GM04504 (cell line): ENCODE measurements around the gene SLC29A1.

Source experiments
- DNase-seq: peaks from one replicate; pipeline ENCODE4 v3.0.0-alpha.2; 2012; ENCODE audit warnings: low read depth

SLC29A1 gene

DNA sequence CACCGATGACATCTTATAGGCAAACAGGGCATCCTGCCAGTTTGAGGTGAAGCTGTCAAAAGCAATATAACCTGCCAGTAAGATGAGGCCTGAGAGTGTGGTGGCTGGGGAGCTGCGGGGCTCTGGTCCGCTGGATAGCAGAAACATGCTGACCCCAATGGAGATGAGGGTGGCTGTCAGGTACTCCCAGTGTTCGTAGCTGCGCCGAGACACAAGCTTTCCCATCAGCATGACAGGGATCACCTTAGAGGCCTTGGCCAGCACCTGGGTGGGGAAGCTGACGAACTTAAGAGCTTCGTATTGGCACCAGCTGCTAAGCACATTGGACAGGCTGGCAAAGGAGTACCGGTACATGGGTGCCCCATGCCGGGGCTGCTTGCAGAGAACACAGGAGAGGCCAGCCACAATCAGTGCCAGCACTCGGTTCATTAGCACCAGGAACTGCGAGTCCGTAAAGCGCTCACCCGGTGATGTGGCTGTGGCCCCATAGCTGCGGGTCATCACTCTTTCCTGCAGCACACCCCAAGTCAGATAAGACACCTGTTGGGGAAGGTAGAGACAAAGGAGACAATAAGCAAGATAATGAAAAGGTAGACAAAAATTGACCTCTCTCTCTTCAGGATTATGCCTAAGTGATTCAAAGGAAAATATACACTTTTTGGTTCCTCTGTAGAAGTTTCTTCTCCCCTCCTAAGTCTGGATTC lies 31.9 kb downstream of the SLC29A1 start:
- no peak for DNase-seq

DNA sequence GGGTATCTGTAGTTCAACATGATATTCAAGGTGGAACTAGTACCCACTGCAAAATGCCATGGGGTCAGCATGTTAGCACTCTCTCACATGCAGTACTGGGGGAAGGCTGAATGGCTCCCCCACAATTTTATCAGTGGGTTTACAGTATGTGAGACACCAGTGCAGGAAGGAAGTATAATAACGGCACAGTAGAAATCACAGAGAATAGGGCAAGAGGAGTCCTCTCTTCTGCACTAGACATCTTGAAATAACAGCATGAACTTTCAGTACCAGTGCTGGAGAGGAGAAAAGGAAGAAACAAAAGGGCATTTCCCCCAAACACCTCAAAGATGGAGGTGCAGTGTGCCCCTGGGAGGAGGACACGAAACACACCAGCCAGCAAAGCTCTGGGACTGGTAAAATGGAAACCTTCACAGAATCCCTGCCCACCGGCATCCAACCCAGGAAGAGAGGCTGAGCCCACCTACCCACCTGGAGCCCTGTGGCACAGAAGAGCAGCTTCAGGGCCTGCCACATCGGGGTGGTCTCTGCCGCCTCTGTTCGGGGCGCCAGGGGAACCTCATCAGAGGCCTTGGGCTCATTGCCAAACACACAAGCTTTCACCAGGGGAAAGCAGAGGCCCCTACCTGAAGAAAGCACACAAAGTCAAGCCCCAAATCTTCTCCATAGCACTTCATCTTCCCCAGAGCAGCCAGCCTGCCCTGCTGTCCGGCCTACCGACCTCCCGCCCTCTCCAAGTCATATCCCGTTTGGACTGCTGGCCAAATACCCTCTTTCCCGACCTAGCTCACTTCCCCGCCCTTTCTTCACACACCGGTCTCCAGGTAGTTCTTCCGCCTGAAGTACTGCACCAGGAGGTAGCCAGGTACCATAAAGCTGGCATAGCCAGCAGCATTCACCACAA lies 32.7 kb downstream of the SLC29A1 start:
- DNase-seq = no peak

DNA sequence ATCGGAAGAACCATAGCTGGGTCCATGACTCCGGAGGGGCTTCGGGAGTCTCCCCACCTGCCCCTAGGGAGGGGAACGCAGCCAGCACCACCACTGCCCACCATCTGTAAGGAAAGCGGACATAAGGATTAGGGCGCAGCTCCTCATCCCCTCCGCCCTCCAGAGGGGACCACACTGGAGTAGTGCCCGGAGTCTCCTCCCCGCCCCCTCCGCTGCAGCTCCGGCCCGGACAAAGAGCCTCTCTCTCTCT lies 33.3 kb downstream of the SLC29A1 start:
- no peak for DNase-seq

DNA sequence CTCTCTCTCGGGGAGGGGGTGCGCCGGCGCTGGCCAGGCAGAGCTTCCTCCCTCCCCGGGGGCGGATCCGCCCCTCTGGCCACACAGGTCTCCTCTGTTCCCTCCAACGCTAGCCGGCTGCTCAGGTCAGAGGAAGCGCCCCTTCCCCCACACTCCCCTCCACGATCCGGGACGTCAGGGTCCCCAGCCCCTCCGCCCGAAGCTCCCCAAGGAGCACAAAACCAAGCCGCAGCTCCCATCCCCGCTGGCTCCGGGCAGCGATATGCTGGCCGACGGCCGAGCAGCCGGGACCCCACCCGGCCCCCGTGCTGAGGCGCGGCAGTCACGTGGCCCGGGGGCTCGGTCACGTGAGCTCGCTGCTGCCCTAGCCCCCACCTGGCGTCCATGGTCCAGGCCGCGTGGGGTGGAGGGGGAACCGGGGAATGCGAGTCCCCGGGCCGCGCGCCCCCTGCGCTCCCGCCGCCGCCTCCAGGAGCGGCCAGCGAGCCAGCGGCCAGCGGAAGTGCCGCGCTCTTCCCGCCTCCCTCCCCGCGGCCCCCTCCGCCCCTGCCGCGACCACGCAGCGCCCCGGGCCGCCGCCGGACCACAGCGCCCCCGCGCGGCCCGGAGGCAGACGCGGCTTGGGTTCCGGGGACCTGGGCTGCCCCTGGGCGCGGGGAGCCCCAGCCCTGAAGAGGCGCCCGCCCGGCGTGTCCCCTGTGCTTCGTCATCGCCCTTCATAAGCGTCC lies 33.8 kb downstream of the SLC29A1 start, which contains the start of gene SLC35B2:
TSS of gene SLC35B2 (minus strand) at position 504 of the 728 bp plus-strand sequence. CDS start at position 386, 118 bp downstream.
- DNase-seq = no peak

DNA sequence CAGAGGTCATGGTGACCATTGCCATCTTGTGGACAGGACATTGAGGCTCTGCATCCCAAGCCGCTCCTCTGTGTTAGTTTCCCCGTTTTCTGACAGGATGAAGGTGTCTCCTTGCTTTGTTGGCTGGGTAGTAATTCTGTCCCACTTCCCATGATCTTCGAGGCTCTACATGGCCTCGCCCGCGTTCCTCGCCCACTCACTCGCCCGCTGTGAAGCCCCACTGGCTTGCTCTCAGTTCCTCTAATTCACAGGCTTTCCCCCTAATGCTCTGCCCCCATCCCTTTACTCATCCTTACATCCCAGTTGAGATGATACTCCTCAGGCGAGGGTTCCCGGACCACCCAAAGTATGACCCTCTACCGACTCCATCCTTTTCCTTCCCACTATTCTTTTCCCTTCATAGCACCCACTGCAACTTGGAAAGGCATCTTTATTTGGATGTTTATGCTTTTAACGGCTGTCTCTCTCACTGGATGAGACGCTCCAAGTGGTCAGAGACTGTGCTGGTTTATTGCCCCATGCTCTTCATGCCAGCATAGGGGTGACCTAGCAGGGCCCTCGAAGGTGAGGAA lies 34.4 kb downstream of the SLC29A1 start:
- no peak for DNase-seq

DNA sequence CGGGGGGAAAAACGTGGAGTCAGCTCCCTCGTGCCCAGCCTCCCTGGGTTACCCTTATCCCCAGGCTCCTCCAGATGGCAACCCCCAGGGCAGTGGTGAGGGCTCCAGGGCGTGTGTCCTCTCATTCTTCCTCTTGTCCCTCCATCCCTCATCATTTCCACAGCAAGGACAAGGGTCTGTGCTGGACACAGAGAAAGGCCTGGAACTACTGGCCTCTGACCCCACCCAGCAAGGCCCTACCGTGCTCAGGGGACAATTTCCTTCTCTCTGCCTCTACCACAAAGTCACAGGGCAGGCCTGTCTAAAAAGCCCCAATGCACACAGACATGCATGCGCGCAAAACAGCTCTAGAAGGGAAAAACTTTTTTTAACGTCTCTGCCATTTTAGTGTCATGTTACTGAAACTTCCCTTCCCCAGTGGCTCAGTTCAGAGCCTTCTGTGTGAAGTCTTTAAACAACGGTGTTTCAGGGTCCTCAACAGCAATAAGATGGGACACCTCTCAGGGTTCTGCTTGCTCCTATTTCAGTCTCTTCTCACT lies 35.0 kb downstream of the SLC29A1 start:
- no peak for DNase-seq

DNA sequence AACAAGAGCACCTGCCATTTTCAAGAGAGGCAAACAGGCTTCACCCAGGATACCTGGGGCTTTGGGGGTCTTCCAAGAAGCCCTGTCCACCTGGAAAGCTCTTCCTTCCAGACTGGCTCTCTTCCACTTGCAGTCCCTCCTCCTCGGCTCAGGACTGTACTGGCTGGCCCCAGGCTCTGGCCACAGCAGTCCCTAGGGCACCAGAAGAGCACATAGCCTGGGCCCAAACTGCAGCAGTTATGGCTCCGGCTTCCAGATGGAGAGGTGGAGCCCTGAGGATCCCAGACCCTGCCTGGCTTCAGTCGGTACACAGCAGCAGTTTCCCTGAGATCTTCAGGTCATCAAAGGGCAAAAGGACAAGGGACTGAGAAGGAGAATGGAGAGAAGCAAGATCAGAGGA lies 35.5 kb downstream of the SLC29A1 start:
- DNase-seq = no peak

DNA sequence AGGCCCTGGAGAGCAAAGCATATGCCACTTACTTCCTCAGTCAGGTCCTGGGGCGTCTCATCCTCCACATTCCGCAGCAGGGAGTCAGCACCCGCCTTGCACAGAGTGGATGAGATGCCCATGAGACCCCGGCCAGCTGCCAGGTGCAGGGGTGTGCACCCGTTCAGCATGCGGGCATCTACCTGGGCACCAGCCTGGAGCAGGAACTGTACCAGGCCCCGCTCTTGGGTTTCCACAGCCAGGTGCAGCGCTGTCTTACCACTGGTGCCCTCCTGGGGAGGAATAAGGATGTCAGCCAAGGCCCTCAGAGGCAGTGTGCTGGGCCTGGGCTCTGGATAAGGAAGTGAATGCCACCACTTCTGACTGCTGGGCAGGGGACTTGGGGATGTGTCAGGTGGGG lies 36.6 kb downstream of the SLC29A1 start:
- no peak for DNase-seq

DNA sequence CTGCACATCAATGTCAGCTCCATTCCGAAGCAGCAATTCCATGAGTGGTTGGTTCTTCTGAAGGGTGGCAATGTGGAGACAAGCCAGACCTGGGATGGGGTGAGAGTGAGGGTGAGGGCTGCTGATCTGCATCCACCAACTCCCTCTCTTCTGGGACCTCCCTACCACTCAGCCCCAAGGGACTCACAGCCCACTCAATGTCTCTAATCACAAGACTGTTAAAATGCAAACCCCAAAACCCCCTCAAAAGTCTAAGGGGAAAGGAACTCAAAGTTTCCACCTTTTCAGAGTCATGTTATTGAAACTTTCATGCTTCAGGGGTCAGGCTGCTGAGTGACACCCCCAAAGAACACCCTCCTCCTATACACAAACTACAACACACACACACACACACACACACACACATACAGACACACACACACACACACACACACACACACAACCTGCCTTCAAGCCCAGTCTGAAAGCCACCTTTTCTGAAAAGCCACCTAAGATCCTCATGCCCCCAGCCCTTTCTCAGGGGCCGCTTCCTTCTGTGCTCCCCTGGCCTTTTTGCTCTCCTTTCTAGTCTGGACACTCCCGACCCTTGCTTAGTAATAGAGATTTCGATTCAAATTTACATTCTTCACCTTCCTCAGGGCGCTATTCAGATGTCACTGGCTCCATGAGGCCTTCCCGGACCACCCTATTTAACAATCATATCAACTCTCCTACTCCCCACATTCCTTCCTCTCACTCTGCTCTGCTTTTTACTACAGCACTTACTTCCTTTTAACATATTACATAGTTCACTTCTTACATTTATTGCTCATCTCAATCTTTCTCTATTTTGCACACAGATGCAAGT lies 37.3 kb downstream of the SLC29A1 start:
- DNase-seq = no peak

DNA sequence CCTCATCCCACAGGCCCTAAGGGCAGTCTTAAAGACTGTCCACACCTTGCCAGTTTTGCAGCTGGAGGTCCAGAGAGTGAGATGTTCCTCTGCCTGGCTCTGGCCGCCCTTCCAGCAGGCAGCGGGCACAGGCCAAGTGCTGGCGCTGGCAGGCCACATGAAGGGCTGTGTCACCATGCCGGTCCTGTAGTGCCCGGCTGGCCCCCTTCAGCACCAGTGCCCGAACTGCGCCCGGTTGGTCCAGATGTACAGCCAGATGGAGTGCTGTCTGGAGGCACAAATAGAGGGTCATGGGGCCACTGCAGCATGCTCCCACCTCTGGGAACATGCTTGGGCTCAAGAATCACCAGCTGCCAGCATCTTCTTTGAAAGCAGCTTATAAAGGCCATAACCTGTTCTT lies 38.2 kb downstream of the SLC29A1 start:
- DNase-seq = no peak

DNA sequence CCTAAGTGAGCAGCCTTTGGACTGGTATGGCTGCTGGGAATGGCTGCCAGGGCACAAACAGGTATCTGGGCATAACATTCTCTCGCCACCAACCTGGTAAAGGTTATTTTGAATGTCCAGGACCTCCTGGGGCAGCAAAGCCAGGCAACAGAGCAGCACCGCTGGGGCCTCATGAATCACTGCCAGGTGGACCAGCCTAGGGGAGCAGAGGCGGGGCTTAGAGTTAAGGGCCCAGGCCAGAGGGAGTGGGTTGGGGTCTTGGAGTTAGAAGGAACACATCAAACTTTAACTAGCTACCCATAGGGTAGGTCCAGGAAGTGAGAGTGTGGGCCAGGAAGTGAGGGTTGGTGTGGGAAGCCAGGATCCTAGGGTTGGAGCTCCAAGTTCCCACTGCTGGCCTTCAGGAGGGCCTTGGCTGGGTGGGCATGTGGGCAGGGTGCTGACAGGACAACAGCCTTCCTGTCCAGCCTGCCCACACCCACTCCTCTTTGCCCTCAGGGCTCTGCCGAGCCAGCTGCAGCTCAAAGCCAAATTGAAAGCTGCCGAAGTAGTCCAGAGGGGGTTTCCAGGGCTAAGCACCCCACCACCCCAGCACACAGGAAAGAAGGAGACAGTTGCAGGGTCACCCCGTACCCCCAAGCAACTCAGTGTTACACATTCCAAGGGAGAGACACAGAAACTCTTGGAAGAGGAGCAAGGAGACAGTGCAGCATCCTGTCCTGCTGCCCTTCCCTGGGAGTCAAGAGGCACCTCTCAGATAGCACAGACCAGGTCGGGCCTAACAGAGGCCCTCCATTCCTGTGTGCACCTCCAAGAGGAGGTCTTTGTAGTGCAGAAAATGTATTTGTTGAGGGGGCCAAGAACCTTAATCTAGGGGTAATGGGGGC lies 39.3 kb downstream of the SLC29A1 start:
- no peak for DNase-seq

DNA sequence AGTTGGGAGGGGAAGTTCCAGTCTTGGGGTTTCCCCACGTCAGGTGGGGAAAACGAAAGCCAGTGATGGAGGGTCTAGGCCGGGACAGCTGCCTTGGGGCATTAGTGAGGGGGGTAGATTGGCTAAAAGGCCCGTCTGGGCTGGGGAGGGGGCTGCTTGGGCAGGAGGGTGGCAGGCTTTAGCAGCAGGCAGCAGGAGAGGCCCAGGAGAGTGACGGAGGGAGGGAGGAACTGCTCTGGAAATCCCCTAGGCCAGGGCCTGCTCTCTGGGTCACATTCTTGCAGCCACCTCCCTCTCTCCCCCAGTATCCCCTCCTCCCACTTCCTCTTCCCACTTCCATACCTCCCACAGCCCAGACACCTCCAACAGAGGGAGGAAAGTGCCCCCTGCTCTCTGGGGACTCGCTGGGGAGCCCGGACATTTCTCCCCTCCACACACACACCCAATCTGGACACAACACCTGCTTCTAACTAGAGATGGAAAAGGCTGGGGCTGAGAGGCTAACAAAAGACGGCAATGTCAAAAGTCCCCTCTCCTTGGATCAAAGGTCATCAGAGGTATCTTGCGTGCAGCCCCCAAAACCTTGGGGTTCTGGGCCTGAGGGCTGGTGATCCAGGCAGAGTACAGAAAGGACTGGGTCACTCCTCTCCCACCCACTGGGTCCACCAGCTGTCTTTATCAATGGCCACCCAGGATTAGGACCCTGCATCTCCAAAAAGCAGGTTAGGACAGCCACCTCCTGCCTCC lies 40.1 kb downstream of the SLC29A1 start:
- DNase-seq = no peak

DNA sequence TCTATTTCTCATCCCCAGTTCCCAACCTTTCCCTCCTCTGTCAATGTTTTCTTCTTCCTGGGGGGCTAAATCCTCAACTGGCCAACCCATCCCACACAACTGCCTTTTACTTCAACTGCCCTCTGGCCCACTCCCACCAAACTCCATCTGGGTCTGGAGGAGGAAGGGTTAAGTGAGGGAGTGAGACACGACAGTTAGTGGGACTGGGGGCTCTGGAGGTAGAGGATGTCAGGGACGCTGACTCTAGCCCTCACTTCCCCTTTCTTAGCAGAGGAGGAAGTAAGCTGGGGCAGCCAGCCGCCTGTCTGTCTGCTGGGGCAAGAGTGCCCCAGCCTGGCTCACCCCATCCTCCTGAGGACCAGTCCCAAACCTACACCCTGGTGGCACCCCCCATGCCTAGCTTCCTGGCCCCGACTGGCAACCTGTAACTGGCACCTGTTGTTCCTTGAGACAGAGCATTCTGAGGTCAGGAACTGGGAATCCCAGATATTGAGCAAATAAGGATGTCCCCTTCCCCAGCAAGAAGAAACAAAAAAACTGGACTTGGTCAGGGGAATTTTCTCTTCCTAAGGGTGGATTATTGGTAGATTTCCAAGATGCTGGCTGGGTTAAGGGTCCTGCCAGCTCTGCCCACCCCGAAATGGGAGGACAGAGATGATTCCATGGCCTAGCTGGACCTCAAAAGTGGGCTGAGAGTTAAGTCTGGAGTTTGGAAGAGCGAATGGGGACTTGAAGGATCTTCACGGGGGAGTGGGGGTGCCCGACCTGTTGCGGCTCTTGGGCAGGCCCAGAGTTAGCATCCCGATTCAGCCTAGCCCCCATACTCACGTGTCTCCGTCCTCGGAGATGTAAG lies 41.0 kb downstream of the SLC29A1 start:
- no peak for DNase-seq

DNA sequence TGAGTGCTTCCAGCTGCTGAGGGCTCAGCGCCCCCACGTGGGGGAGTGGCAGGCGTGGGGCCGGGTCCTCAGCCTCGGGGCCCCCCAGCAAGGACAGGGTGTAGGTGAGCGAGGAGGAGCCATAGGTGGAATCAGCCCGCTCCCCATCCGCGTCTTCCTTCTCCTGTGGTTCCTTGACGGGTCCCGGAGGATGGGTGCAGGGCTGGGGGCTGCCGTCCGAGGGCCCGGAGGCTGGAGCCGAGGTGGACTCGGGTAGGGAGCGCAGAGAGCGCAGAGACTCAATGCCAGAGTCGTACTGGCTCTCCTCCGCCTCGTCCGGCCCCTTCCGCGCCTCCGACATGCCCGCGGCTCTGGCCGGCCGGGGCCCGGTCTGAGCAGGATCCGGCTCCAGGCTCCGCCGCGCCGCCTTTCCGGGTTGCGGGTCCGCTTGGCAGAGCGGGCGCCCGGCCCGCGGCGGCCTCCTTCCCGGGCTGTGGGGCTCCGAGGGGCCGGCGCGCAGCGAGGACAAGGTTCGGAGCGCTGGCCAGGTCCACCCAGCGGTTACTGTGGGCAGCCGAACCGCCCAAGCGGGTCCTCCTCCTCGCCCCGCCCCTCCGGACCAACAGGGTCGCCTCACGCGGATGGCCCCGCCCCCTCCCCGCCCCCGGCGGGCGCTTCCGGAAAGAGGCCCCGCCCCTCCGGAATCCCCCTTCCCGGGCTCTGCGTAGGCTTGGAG lies 41.8 kb downstream of the SLC29A1 start, which contains the start of gene NFKBIE:
TSS of gene NFKBIE (minus strand) at position 545 of the 715 bp plus-strand sequence. CDS start at position 340, 205 bp downstream.
- DNase-seq = peak; percentile 72

DNA sequence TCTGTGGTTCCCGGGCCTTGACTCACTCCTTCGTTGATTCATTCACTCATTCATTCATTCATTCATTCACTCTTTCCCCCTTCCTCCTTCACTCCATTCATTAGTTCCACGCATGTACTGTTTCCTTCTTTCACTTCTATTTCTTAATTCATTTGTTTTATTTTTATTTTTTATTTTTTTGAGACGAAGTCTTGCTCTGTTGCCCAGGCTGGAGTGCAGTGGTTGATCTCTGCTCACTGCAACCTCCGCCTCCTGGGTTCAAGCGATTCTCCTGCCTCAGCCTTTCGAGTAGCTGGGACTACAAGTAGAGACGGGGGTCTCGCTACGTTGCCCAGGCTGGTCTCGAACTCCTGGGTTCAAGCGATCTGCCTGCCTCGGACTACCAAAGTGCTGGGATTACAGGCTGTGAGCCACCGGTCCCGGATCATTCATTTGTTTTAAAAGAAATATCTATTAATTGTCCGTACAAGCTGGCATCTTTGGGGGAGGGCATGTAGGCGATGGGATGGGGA lies 42.4 kb downstream of the SLC29A1 start:
- no peak for DNase-seq

DNA sequence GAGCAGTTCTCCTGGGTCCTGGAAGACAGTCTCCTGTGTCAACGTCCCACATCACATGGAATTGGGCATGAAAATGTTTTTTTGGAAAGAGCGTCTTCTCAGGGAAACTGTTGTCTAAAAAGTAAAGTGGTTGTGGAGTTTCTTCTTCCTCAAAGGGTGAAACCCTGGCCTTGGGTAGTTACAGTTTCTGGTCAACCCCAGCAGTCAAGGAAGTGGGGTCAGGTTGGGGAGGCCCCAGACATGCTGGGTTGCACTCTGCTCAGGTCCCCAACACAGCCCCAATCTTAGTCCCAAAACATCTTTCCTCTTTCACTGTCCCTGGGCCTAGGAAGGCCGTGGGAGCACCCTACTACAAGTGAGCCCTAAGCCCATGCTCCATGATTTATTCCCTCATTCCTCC lies 43.0 kb downstream of the SLC29A1 start:
- no peak for DNase-seq

DNA sequence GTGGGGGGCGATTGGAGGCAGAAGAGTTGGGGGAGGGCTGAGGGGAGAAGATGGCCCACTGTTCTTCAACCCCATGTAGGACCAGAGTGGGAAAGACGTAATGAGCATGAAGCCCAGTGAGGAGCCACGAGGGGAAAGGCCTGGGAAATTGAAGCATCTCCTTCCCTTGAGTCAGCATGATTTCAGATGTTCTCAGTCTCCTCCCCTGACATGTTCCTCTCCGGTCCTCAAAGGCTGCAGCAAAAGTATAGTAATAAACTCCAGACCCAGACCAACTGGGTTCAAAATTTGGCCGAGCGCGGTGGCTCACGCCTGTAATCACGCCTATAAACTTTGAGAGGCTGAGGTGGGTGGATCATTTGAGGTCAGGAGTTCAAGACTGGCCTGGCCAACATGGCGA lies 43.9 kb downstream of the SLC29A1 start:
- DNase-seq = no peak
